Pulmonary artery endothelial cell (primary cell): Measurements from ENCODE around the gene TMEM221. TPM values are rescaled to one million over a fixed set of nuclear protein-coding genes. Genes with fewer than 3 reads are reported as not detected.

Experiments
- total RNA-seq: library from RNA; depleted of rRNA; stranded (reverse); fragments of >200 nt; gene quantifications from 2 replicates; pipeline ENCODE4 v1.2.3, GENCODE V29; 2014

The TMEM221 gene
- total RNA-seq, 1 donor from 2014 or later = not detected

Other genes with a start within 250 kb of the TMEM221 start
- gene USE1, start 233.3 kb downstream of the TMEM221 start, total RNA-seq = 19.1 and 19.3 TPM in 2 replicates
- gene OCEL1, start 222.4 kb downstream of the TMEM221 start, total RNA-seq = 2.3 and 3.4 TPM in 2 replicates
- 40.4 and 45.7 TPM in 2 replicates for gene NR2F6, start 202.7 kb downstream of the TMEM221 start, total RNA-seq
- 5.0 and 5.7 TPM in 2 replicates for gene USHBP1, start 183.9 kb downstream of the TMEM221 start, total RNA-seq
- gene BABAM1, start 181.2 kb downstream of the TMEM221 start, total RNA-seq = 126 and 150 TPM in 2 replicates
- gene ANKLE1, start 166.8 kb downstream of the TMEM221 start, total RNA-seq = 1.3 and 3.0 TPM in 2 replicates
- 7.5 TPM in 2 replicates for gene ABHD8, start 145.2 kb downstream of the TMEM221 start, total RNA-seq
- gene MRPL34, start 142.8 kb downstream of the TMEM221 start, total RNA-seq = 35.8 and 44.0 TPM in 2 replicates
- 30.0 and 30.3 TPM in 2 replicates for gene DDA1, start 139.1 kb downstream of the TMEM221 start, total RNA-seq
- gene ANO8, start 113.8 kb downstream of the TMEM221 start, total RNA-seq = 2.0 and 4.1 TPM in 2 replicates
- 16.6 and 33.8 TPM in 2 replicates for gene GTPBP3, start 111.1 kb downstream of the TMEM221 start, total RNA-seq
- 0.21 and 0.46 TPM in 2 replicates for gene PLVAP, start 71.3 kb downstream of the TMEM221 start, total RNA-seq
- gene CCDC194, start 54.5 kb downstream of the TMEM221 start, total RNA-seq = 0.13 and 0.63 TPM in 2 replicates
- gene BST2, start 43.0 kb downstream of the TMEM221 start, total RNA-seq = 161 and 210 TPM in 2 replicates
- 36.1 and 43.0 TPM in 2 replicates for gene MVB12A, start 28.6 kb downstream of the TMEM221 start, total RNA-seq
- not detected in 2 replicates for gene NXNL1, start 12.3 kb upstream of the TMEM221 start, total RNA-seq
- 9.8 and 10.0 TPM in 2 replicates for gene SLC27A1, start 21.9 kb upstream of the TMEM221 start, total RNA-seq
- 44.6 and 45.2 TPM in 2 replicates for gene PGLS, start 63.0 kb upstream of the TMEM221 start, total RNA-seq
- gene COLGALT1, start 107.0 kb upstream of the TMEM221 start, total RNA-seq = 107 and 142 TPM in 2 replicates
- gene UNC13A, start 239.7 kb upstream of the TMEM221 start, total RNA-seq = under 0.01 TPM in 1 of 2 replicates, not detected in the other